Measurements from ENCODE around the gene IGHMBP2.

IGHMBP2 gene

GRCh38 chr11:68900835-68901381 lies 2.8 kb upstream of the IGHMBP2 start:
- TF ChIP-seq, protein P1, sequence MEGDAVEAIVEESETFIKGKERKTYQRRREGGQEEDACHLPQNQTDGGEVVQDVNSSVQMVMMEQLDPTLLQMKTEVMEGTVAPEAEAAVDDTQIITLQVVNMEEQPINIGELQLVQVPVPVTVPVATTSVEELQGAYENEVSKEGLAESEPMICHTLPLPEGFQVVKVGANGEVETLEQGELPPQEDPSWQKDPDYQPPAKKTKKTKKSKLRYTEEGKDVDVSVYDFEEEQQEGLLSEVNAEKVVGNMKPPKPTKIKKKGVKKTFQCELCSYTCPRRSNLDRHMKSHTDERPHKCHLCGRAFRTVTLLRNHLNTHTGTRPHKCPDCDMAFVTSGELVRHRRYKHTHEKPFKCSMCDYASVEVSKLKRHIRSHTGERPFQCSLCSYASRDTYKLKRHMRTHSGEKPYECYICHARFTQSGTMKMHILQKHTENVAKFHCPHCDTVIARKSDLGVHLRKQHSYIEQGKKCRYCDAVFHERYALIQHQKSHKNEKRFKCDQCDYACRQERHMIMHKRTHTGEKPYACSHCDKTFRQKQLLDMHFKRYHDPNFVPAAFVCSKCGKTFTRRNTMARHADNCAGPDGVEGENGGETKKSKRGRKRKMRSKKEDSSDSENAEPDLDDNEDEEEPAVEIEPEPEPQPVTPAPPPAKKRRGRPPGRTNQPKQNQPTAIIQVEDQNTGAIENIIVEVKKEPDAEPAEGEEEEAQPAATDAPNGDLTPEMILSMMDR (IDR thresholded peaks at IDR 0.05; ENCODE audit: low read depth, low read length, missing control alignments): no peak
- no peak overlapping the region for H3K4me3 ChIP-seq (ENCODE audit: low read depth, low read length)
- DNase-seq (ENCODE audit: low read depth): no peak

- no peak for DNase-seq (ENCODE audit: low read depth)
- H3K4me3 ChIP-seq (ENCODE audit: low read depth, low read length): peak overlapping the region; percentile 62
- TF ChIP-seq, protein P1 (IDR thresholded peaks at IDR 0.05; ENCODE audit: low read depth, low read length, missing control alignments): no peak
These were observed 657 bp downstream of the IGHMBP2 start for GRCh38 chr11:68904248-68904847.

- H3K4me3 ChIP-seq (ENCODE audit: low read depth, low read length): no peak overlapping the region; the same call in 1 of the 2 replicates
These were observed 2.0 kb downstream of the IGHMBP2 start for GRCh38 chr11:68905421-68906360.

DNA sequence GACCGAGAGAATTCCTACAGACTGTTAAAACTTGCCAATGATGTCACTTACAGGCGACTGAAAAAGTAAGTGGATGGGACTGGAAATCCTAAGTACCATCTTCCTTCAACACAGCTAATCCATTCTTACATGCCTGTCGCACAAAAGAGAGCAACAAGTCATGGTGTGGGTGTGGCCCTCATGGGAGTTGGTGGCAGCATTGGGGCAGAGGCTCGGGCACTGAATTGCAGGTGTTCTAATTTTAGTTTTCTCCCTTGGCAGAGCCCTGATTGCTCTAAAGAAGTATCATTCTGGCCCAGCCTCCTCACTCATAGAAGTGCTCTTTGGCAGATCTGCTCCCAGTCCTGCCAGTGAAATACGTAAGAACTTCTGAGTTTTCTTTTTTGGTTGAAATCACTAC lies 4.6 kb downstream of the IGHMBP2 start:
- TF ChIP-seq, protein P1 (IDR thresholded peaks at IDR 0.05; ENCODE audit: low read depth, low read length, missing control alignments): no peak
- no peak for DNase-seq (ENCODE audit: low read depth)
- H3K4me3 ChIP-seq (ENCODE audit: low read depth, low read length): no peak overlapping the region

More at GRCh38 chr11:68905421-68906360, 2.0 kb downstream of the IGHMBP2 start:
- DNase-seq (ENCODE audit: low read depth): no peak
- TF ChIP-seq, protein P1 (IDR thresholded peaks at IDR 0.05; ENCODE audit: low read depth, low read length, missing control alignments): no peak

DNA sequence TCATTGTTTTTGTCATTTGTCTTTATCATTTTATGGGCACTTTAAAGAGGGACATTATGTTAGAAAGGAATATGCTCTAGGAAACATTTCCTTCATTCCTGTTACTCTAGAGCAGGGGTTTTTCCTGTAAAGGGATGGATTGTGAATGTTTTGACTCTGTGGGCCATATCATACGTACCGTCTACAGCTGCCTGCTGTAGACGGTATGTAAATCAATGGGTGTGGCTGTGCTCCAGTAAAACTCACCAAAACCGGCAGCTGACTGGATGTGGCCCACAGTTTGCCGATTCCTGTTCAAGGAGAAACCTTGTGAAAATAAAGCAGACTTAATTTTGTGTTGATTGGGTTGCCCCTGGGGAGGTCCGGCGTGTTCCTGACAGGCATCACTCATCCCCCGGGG lies 7.3 kb downstream of the IGHMBP2 start:
- no peak overlapping the region for H3K4me3 ChIP-seq (ENCODE audit: low read depth, low read length)
- TF ChIP-seq, protein P1 (IDR thresholded peaks at IDR 0.05; ENCODE audit: low read depth, low read length, missing control alignments): no peak
- no peak for DNase-seq (ENCODE audit: low read depth)

DNA sequence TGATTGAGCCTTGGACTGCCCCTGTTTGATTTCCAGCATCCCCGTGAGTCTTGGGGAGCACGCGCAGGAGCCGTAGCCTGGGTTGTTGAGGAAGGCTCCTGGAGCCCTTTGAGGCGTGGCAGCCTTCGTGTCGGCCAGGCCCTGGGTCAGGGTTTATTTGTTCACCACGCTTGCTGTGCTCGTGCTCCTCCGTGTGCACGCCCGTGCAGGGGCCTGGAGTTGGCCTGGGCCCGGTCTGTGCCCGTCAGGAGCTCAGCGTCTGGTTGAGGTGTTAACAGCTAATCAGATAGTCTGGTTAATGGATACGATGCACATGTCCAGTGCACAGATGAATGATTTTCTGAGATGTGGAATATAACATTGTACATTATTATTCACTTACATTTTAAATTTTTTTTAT lies 8.0 kb downstream of the IGHMBP2 start:
- TF ChIP-seq, protein P1 (IDR thresholded peaks at IDR 0.05; ENCODE audit: low read depth, low read length, missing control alignments): no peak
- no peak overlapping the region for H3K4me3 ChIP-seq (ENCODE audit: low read depth, low read length)
- no peak for DNase-seq (ENCODE audit: low read depth)
